GM18505 (cell line): ENCODE data around the gene DAZAP1.

Experiments used
- ATAC-seq: cut with Tn5 transposase; IDR thresholded peaks from one replicate; pipeline ENCODE4 v1.9.1; 2021; ENCODE audit not compliant: unreplicated experiment
- POLR2A ChIP-seq: IDR thresholded peaks from 4 replicates; pipeline ENCODE4 v1.6.1; 2011; ENCODE audit warnings: borderline replicate concordance; ENCODE audit not compliant: insufficient read depth, insufficient read length; ENCODE audit errors: extremely low read depth

DAZAP1 gene

GRCh38 chr19:1407528-1408299 is at the start of gene DAZAP1:
Gene DAZAP1, plus strand, starts transcription at chr19:1407586. Its CDS starts 188 bp downstream, at chr19:1407774.
- no peak for TF ChIP-seq POLR2A
- ATAC-seq, result peak; percentile 3

- ATAC-seq, result no peak
- no peak for TF ChIP-seq POLR2A
Observed at GRCh38 chr19:1360126-1360817, 47.1 kb upstream of the DAZAP1 start.

- ATAC-seq, result no peak
- no peak for TF ChIP-seq POLR2A
Observed at GRCh38 chr19:1360818-1361461, 46.4 kb upstream of the DAZAP1 start.

- no peak for TF ChIP-seq POLR2A
- ATAC-seq, result no peak
Observed at GRCh38 chr19:1361601-1362386, 45.6 kb upstream of the DAZAP1 start.

GRCh38 chr19:1362387-1363257 is 44.8 kb upstream of the DAZAP1 start:
- no peak for ATAC-seq

GRCh38 chr19:1363599-1363998 is 43.8 kb upstream of the DAZAP1 start:
- ATAC-seq, result no peak
- TF ChIP-seq POLR2A, result no peak

More at GRCh38 chr19:1362387-1363257, 44.8 kb upstream of the DAZAP1 start:
- no peak for TF ChIP-seq POLR2A

- no peak for TF ChIP-seq POLR2A
- no peak for ATAC-seq
Observed at GRCh38 chr19:1364070-1364704, 43.2 kb upstream of the DAZAP1 start.

- no peak for ATAC-seq
Observed at GRCh38 chr19:1365319-1366269, 41.8 kb upstream of the DAZAP1 start.

GRCh38 chr19:1366296-1366695 is 41.1 kb upstream of the DAZAP1 start:
- TF ChIP-seq POLR2A, result no peak

More at GRCh38 chr19:1365319-1366269, 41.8 kb upstream of the DAZAP1 start:
- no peak for TF ChIP-seq POLR2A

GRCh38 chr19:1366899-1367870 is 40.2 kb upstream of the DAZAP1 start:
- no peak for TF ChIP-seq POLR2A
- ATAC-seq, result no peak

More at GRCh38 chr19:1366296-1366695, 41.1 kb upstream of the DAZAP1 start:
- no peak for ATAC-seq
